Measurements from ENCODE around the gene USP8.
"Not testable (repeated sequence)": the region's sequence is repeated elsewhere in the genome, so short reads cannot be mapped to it uniquely, and the experiment has no call there.

Gene USP8

DNA sequence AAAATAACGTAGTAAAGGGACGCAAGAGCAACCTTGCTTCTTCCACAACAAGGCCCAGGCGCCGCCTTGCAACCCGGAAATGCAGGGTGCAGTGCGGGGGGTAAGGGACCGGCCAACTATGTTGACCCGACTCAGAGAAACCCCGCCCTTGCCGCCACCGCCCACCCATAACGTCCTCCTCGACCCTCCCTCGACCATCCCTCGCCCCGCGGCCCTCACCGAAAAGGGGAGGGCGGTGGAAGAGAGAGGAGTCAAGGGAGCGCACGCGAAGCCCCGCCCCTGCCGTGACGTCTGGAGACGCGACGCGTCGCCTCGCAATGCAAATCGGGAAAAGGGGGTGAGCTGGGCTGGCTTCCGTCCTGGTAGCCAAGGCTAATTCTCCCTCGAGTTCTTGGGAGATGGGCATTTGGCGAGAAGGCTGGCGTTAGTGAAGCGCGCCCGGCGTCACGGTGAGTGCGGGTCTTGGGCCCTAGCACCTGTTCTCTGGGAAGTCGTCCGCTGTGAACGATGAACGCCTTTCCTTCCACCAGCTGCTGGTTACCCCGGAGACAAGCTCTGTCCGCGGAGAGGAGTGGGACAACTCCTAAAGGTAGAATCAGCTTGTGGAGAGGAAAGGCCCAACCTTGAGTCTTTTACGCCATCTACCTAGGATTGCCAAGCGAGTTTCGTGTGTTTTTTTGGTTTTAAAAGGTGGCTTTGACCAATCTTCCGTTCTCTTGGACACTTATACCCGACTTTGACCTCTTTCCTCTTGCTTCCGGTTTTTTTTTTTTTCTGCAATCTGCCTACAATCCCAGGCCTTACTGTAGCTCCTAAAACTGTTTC, at the start of gene USP8:
USP8 (plus strand) TSS at position 340 of the 825 bp plus-strand sequence. CDS start 14,669 bp downstream, outside the sequence.
- DNase-seq (ENCODE audit: low spot score): peak; percentile 96

DNA sequence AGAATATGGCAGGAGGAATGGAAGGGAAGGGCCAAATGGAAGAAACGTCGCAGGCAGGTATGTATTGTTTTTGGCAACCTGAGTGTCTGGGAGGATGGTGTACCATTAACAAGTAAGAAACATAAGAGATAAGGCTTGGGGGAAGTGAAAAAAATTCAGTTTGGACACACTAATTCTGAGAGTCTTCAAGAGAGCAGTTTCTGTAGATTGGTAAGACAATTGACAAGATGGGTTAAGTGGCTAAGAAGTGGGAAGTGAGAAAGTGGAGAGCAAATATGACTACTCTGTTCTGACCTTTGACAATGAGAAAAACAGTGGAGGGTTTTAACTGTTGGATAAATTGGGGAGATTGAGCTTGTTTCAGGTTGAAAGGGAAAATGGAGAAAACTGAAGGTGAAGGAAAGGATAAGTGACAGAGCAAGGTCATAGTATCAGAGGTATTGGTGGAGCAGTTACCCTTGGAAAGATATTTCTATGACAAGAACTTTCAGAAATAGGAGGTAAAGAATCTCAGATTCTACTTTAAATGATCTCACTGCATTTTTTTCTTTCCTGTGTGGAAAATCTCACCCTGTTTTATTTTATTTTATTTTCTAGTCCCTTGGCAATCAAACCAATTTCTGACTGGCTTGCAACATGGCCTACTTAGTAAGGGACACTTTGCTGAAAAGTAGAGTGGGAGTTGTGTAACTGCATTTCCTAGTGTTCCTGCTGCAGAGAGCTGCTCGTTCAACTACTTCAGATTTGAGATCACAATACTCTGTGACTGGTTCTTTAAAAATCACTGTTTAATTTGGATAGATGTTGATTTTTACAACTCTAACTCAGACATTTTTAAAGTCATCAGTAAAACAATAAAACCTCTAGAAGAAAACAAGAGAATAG, 46.1 kb upstream of the USP8 start:
- DNase-seq (ENCODE audit: low spot score): no peak

GRCh38 chr15:50378776-50379175, 45.4 kb upstream of the USP8 start:
- no peak for DNase-seq (ENCODE audit: low spot score)

- DNase-seq (ENCODE audit: low spot score): not testable (repeated sequence)
Measured at GRCh38 chr15:50379413-50379812, 44.8 kb upstream of the USP8 start.

DNA sequence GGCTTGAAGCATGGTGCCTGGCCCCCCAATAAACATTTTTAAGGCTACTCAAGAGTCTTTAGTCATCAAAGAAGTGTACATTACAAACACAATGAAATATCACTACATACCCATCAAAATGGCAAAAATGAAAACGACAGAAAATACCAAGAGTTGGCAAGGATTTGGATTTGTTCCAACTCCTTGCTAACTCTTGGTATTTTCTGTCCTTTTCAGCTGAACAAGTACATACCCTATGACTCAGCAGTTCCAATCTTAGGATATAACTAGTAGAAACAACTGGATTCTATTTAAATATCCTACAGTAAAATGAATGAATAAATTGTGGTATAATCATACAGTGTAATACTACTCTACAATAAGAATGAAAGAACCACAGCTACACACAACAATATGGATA, 44.1 kb upstream of the USP8 start:
- no peak for DNase-seq (ENCODE audit: low spot score)

- DNase-seq (ENCODE audit: low spot score): no peak
Measured at GRCh38 chr15:50381438-50381837, 42.8 kb upstream of the USP8 start.

- DNase-seq (ENCODE audit: low spot score): not testable (repeated sequence)
Measured at GRCh38 chr15:50382408-50382807, 41.8 kb upstream of the USP8 start.

GRCh38 chr15:50390554-50391264, 33.5 kb upstream of the USP8 start:
- no peak for DNase-seq (ENCODE audit: low spot score)

DNA sequence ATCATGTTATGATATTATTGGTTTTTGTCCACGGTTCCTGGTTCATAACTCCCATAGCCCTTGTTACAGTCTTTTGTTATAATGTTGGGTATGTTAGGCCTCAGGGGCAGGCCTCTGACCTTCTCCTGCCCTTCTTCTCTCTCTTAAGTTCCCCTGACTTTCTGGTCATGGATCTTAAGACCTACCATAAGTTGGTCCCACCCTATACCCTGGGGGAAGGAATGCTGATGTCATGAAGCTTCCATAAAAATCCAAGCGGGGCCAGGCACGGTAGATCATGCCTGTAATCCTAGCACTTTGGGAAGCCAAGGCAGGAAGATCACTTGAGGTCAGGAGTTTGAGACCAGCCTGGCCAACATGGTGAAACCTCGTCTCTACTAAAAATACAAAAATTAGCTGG, 32.6 kb upstream of the USP8 start:
- DNase-seq (ENCODE audit: low spot score): not testable (repeated sequence)

- no peak for DNase-seq (ENCODE audit: low spot score)
Measured at GRCh38 chr15:50411870-50412269, 12.3 kb upstream of the USP8 start.

DNA sequence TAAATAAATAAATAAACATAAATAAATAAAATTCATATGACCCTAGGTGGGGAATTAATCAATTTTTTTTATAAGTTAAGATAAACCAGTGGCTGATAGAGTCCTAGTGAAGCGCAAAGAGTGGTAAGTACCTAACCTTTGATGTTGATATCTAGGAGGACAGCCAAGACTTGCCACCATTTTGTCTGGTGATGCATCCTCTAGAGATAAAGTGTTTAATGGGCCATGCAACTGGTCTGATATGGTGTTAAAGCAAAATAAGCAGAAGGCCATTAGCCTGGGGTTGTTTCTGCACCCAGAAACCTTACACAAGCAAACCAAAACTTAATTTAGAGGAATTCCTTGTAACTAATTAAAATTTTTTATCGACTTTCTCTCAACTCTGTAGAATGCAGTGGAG, 9.6 kb upstream of the USP8 start:
- DNase-seq (ENCODE audit: low spot score): no peak

DNA sequence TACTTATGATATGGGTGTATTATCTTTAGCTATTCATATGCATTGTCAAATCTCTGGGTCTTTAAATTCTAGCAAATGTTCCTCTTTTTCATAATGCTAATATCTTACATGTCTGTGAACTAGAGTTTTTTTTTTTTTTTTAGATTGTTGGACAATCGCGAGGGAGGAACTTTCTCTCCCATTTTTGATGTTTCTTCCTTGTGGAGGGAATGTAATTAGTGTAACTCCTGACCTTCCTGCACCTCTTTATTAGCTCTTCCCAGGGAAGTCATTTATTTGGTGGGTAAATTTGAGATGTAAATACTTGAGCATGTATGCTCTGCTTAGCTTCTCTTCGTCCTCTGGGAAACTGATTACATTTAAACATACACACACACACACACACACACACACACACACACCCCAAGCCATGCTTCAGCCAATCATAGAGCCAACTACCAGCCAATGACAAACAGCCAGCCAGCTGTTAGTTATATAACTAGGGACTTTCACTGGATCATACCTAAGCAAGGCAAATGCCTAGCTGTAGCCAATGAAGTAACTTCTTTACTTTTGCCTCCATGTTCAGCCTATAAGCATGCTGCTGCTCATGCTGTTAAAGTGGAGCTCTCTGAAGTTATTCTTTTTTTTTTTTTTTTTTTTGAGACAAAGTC, 8.3 kb upstream of the USP8 start:
- peak; percentile 27 for DNase-seq (ENCODE audit: low spot score)

GRCh38 chr15:50416890-50417289, 7.3 kb upstream of the USP8 start:
- DNase-seq (ENCODE audit: low spot score): no peak

DNA sequence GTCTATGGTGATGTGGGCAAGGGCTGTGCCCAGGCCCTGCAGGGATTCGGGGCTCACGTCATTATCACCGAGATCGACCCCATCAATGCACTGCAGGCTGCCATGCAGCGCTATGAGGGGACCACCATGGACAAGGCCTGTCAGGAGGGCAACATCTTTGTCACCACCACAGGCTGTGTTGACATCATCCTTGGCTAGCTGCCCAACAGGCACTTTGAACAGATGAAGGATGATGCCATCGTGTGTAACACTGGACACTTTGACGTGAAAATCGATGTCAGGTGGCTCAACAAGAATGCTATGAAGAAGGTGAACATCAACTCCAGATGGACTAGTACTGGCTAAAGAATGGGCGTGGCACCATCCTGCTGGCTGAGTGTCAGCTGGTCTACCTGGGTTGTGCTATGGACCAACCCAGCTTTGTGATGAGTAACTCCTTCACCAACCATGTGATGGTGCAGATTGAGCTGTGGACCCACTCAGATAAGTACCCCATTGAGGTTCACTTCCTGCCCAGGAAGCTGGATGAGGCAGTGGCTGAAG, 6.1 kb upstream of the USP8 start:
- DNase-seq (ENCODE audit: low spot score): peak; percentile 54

DNA sequence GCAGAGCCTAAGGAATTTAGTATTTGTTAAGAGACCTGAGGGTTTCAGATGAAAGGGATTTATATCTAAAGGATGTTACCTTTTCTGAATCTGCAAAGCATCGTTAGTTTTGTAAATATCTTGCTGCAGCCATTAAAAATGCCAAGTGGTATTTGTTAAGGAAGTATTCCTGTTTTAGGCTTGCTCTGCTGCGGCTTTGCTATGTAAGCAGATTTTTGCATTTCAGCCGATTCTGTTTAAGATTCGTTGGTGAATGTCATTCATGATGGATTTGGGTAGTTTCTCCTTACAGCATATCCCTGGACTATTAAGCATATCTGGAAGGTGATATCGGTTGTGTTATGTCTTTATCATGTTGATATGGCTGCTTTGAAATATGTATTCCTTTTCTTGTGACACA, 1.0 kb downstream of the USP8 start:
- DNase-seq (ENCODE audit: low spot score): peak; percentile 24

- DNase-seq (ENCODE audit: low spot score): not testable (repeated sequence)
Measured at GRCh38 chr15:50425678-50426246, 1.6 kb downstream of the USP8 start.

DNA sequence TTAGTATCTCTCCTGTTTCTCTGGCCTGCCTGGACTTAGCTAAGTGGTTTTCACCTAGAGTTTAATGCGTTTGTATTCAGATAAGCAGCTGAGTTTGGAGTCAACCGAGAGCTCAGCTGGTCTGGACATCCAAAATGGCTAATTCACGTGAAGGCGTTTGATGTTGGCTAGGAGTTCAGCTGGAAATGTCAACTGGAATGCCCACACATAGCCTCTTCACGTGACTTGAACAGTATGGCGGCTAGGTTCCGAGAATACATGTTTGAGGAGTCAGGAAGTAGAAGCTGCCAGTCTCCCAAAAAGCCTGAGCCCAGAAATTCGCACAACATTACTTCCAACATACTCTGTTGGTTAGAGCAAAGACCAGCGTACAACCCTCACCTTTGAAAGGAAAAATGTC, 2.2 kb downstream of the USP8 start:
- DNase-seq (ENCODE audit: low spot score): no peak

- no peak for DNase-seq (ENCODE audit: low spot score)
Measured at GRCh38 chr15:50431204-50431603, 7.0 kb downstream of the USP8 start.

DNA sequence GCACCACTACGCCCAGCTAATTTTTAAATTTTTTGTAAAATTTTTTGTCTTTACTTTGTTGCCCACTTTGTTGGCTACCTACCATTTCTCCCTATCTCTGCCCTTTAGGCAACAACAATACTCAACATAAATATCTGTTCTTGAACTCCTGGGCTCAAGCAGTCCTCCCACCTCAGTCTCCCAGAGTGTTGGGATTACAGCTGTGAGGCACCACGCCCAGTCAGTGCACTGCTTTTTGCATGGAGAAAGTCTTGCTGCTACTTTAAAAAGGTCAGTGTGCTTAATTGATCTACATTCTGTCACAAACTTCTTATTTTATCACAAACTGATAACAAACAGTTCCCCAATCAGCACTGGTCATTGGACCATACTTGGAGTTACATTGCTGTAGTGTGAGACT, 8.0 kb downstream of the USP8 start:
- DNase-seq (ENCODE audit: low spot score): no peak

DNA sequence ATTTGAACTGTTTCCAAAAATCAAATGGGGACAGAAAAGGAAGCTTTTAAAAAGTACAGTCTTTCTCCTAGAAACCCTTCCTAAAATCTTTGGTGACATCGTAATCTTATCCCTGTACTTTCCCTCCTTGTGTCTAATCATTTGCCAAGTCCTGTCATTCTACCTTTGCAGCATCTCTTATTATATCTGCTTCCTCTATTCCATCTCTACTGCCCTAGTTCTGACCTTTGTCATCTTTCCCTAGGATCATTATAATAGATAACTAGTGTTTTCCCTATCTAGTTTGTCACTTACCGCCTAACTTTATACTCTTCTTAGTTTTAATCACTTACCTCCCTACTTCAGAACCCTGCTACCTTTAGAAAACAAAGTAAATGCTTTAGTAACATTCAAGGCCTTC, 11.6 kb downstream of the USP8 start:
- no peak for DNase-seq (ENCODE audit: low spot score)

GRCh38 chr15:50438251-50438650, 14.0 kb downstream of the USP8 start:
- DNase-seq (ENCODE audit: low spot score): no peak
